ENCODE measurements around the gene KLHL14. TPM values are rescaled to one million over a fixed set of nuclear protein-coding genes. Genes with fewer than 3 reads are reported as not detected.

KLHL14 gene
- total and polyA plus RNA-seq, 2 of the 13 experiments (the other 11 are each of a cell fraction or from before 2014, with no cell fraction given): 16.0 to 41.8 TPM

DNA sequence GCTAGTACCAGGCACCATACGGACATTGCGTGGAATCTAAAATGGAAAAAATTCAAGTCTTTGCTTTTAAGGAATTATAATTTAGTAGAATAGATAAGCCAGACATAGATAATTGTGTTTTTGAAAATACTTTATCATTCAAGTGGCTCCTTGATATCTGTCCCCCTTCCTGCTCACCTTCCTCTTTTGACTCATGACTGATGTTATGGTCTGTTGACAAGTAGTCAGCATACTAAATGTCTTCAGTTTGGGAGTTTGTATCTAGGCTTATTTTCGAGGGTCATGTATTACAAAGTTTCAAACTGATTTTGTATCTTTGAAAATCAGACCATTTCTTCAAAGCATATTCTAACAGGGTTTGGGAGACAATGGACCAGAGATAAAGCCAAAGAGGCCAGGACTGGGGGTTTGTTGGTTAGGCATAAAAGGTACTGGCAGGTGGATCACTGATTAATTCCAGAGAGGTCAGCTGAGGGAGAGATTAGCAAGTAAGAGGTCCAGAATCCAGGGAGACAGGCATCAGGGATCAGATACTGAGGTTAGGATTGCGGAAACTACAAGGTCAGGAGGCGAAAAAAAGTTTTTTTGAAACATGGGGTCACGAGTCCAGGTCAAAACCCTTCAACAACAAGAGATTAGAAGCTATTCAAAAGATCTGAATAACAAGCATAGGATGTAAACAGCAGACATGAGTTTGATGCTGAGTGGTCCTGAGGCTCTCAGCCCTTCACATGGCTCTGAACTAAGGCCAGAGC lies 31.5 kb upstream of the KLHL14 start (continued):
- no peak for TF ChIP-seq ZNF530 (CRISPR knock-in tag; IDR thresholded peaks at IDR 0.05; ENCODE audit: low read depth)
- TF ChIP-seq ZFP41 (CRISPR knock-in tag; IDR thresholded peaks at IDR 0.05; ENCODE audit: borderline replicate concordance): no peak
- no peak for TF ChIP-seq SSRP1 (CRISPR knock-in tag; IDR thresholded peaks at IDR 0.05)
- peak; percentile 37; the same call in 1 of the 2 replicates for TF ChIP-seq JUNB (CRISPR knock-in tag; IDR thresholded peaks at IDR 0.05; ENCODE audit: borderline replicate concordance)
- TF ChIP-seq ZNF557 (CRISPR knock-in tag; IDR thresholded peaks at IDR 0.05): no peak
- TF ChIP-seq SMAD1 (CRISPR knock-in tag; IDR thresholded peaks at IDR 0.05; ENCODE audit: borderline replicate concordance, low read depth): no peak
- TF ChIP-seq, protein P1, sequence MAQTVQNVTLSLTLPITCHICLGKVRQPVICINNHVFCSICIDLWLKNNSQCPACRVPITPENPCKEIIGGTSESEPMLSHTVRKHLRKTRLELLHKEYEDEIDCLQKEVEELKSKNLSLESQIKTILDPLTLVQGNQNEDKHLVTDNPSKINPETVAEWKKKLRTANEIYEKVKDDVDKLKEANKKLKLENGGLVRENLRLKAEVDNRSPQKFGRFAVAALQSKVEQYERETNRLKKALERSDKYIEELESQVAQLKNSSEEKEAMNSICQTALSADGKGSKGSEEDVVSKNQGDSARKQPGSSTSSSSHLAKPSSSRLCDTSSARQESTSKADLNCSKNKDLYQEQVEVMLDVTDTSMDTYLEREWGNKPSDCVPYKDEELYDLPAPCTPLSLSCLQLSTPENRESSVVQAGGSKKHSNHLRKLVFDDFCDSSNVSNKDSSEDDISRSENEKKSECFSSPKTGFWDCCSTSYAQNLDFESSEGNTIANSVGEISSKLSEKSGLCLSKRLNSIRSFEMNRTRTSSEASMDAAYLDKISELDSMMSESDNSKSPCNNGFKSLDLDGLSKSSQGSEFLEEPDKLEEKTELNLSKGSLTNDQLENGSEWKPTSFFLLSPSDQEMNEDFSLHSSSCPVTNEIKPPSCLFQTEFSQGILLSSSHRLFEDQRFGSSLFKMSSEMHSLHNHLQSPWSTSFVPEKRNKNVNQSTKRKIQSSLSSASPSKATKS (CRISPR knock-in tag; IDR thresholded peaks at IDR 0.05): no peak
- peak; percentile 81 for TF ChIP-seq ZNF331 (CRISPR knock-in tag; IDR thresholded peaks at IDR 0.05)
- TF ChIP-seq ZNF878 (CRISPR knock-in tag; IDR thresholded peaks at IDR 0.05): peak; percentile 64; the same call in 1 of the 2 replicates
- TF ChIP-seq FOXO1 (CRISPR knock-in tag; IDR thresholded peaks at IDR 0.05): peak; percentile 99
- no peak for TF ChIP-seq SOX6 (IDR thresholded peaks at IDR 0.05)
- TF ChIP-seq SOX6 (CRISPR knock-in tag; IDR thresholded peaks at IDR 0.05): peak; percentile 99
- TF ChIP-seq KAT2B (IDR thresholded peaks at IDR 0.05; ENCODE audit: borderline replicate concordance, low read depth, low read length): no peak
- TF ChIP-seq MEF2D (CRISPR knock-in tag; IDR thresholded peaks at IDR 0.05): peak; percentile 92
- TF ChIP-seq, protein P2, sequence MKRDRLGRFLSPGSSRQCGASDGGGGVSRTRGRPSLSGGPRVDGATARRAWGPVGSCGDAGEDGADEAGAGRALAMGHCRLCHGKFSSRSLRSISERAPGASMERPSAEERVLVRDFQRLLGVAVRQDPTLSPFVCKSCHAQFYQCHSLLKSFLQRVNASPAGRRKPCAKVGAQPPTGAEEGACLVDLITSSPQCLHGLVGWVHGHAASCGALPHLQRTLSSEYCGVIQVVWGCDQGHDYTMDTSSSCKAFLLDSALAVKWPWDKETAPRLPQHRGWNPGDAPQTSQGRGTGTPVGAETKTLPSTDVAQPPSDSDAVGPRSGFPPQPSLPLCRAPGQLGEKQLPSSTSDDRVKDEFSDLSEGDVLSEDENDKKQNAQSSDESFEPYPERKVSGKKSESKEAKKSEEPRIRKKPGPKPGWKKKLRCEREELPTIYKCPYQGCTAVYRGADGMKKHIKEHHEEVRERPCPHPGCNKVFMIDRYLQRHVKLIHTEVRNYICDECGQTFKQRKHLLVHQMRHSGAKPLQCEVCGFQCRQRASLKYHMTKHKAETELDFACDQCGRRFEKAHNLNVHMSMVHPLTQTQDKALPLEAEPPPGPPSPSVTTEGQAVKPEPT (CRISPR knock-in tag; IDR thresholded peaks at IDR 0.05; ENCODE audit: low read depth): no peak
- TF ChIP-seq, protein P3, sequence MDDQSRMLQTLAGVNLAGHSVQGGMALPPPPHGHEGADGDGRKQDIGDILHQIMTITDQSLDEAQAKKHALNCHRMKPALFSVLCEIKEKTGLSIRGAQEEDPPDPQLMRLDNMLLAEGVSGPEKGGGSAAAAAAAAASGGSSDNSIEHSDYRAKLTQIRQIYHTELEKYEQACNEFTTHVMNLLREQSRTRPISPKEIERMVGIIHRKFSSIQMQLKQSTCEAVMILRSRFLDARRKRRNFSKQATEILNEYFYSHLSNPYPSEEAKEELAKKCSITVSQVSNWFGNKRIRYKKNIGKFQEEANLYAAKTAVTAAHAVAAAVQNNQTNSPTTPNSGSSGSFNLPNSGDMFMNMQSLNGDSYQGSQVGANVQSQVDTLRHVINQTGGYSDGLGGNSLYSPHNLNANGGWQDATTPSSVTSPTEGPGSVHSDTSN (CRISPR knock-in tag; IDR thresholded peaks at IDR 0.05; ENCODE audit: borderline replicate concordance): no peak
- TF ChIP-seq ZNF30 (CRISPR knock-in tag; IDR thresholded peaks at IDR 0.05): no peak
- TF ChIP-seq MAFG (CRISPR knock-in tag; IDR thresholded peaks at IDR 0.05): no peak
- peak; percentile 53; the same call in 1 of the 2 replicates for TF ChIP-seq HOXA5 (CRISPR knock-in tag; IDR thresholded peaks at IDR 0.05)
- TF ChIP-seq ZNF296 (CRISPR knock-in tag; conservative IDR thresholded peaks at IDR 0.05): no peak
- TF ChIP-seq, protein P4, sequence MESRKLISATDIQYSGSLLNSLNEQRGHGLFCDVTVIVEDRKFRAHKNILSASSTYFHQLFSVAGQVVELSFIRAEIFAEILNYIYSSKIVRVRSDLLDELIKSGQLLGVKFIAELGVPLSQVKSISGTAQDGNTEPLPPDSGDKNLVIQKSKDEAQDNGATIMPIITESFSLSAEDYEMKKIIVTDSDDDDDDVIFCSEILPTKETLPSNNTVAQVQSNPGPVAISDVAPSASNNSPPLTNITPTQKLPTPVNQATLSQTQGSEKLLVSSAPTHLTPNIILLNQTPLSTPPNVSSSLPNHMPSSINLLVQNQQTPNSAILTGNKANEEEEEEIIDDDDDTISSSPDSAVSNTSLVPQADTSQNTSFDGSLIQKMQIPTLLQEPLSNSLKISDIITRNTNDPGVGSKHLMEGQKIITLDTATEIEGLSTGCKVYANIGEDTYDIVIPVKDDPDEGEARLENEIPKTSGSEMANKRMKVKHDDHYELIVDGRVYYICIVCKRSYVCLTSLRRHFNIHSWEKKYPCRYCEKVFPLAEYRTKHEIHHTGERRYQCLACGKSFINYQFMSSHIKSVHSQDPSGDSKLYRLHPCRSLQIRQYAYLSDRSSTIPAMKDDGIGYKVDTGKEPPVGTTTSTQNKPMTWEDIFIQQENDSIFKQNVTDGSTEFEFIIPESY (CRISPR knock-in tag; IDR thresholded peaks at IDR 0.05): no peak

Measured in HepG2 (cell line).